Activated T-helper 1 cell treated with anti-CD3 and anti-CD28 coated beads, Interleukin-12 subunit alpha, Interleukin-12 subunit beta, Interleukin-2, Interleukin-4 antibody, amounts not matched to agents 30 ng/mL and 10 ng/mL and 1 ng/mL, durations not matched to agents 14 hours and 24 hours and 36 hours (primary cell): ENCODE results near the gene TNFAIP8L3. TPM values are rescaled to one million over a fixed set of nuclear protein-coding genes. Genes with fewer than 3 reads are reported as not detected.
"Not testable (repeated sequence)": the region's sequence is repeated elsewhere in the genome, so short reads cannot be mapped to it uniquely, and the experiment has no call there.

Experiments used
- DNase-seq: peaks from one replicate; pipeline ENCODE4 v3.0.0; 2021; ENCODE audit warnings: low spot score
- H3K27ac Mint-ChIP-seq: one replicate; pipeline ENCODE4 v1.8.0; 2021; ENCODE audit warnings: mild to moderate bottlenecking, mixed read lengths
- H3K27me3 Mint-ChIP-seq: one replicate; pipeline ENCODE4 v1.8.0; 2022; ENCODE audit warnings: mild to moderate bottlenecking, moderate library complexity, mixed read lengths; ENCODE audit not compliant: insufficient read depth
- H3K36me3 Mint-ChIP-seq: one replicate; pipeline ENCODE4 v1.8.0; 2021; ENCODE audit warnings: low read depth, mixed read lengths
- H3K4me1 Mint-ChIP-seq: one replicate; pipeline ENCODE4 v1.8.0; 2021; ENCODE audit warnings: low read depth, mixed read lengths
- H3K4me3 Mint-ChIP-seq: one replicate; pipeline ENCODE4 v1.8.0; 2021; ENCODE audit warnings: mild to moderate bottlenecking, moderate library complexity, mixed read lengths
- H3K9me3 Mint-ChIP-seq: one replicate; pipeline ENCODE4 v1.8.0; 2021; ENCODE audit warnings: mixed read lengths
- intact Hi-C: fragments of 100-400 bp; cut with micrococcal nuclease; formaldehyde crosslinking; loops from one replicate; pipeline ENCODE4 v1.15.1; 2024
- total RNA-seq: library from RNA; stranded (reverse); gene quantifications from 2 replicates; pipeline ENCODE4 v1.2.3, GENCODE V29; 2022

Gene TNFAIP8L3
- 0.20 and 0.49 TPM in 2 replicates for total RNA-seq

DNA sequence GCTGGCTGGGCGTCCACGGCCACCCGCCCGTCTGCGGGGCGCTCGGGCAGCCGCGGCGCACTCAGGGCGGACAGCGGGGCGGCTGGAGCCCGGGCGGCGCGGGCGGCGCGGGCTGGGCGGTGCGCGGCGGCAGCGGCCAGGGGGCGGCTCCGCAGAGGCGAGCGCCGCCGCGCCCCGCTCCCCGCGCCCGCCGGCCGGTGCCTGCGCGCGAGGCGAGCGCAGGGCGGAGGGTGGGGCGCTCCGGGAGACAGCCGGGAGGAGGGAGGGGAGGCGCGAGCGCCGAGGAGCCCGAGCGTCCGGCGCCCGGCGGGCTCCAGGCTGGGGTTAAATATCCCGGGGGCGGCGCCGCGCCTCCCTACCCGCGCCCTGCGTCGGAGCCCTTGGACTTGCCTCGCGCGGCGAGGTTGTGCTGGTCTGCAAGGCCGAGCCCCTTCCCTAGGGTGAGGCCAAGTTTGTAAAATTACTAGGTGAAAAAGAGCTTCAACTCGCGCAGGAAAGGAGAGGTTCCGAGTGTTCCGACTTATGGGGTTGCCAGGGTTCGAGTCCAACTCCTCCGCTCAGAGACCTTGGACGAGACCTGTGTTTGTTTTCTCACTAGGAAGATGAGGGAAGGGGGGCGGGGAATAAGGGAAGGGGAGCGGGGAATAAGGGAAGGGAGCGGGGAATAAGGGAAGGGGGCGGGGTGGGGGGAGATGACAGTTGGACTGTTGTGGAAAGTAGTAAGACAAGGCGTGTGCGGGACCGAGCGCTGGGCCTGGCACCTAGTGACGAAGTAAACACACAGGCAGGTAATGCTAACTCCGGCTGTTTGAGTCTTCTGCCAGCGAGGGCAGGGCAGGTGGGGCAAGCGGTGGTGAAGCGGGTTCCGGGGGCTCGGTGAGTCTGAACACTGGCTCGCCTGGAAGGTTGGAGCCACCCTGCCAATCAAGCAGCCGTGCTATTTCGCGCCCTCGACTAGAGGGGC is at the start of gene TNFAIP8L3:
TNFAIP8L3 (minus strand) TSS at position 301 of the 964 bp plus-strand sequence. CDS start 311 bp downstream, outside the sequence.
- Mint-ChIP-seq H3K27me3 (peaks cover 77% of the 10 kb centered on the region), H3K27ac (no peak within 1 kb of the TSS), H3K36me3 (no peaks in the 10 kb centered on the region), H3K4me3 (peak within 1 kb of the TSS; percentile 70), H3K4me1 (peaks cover 12% of the 10 kb centered on the region), H3K9me3 (no peaks in the 10 kb centered on the region)
- DNase-seq: no peak
- intact Hi-C loops: no loop called here

DNA sequence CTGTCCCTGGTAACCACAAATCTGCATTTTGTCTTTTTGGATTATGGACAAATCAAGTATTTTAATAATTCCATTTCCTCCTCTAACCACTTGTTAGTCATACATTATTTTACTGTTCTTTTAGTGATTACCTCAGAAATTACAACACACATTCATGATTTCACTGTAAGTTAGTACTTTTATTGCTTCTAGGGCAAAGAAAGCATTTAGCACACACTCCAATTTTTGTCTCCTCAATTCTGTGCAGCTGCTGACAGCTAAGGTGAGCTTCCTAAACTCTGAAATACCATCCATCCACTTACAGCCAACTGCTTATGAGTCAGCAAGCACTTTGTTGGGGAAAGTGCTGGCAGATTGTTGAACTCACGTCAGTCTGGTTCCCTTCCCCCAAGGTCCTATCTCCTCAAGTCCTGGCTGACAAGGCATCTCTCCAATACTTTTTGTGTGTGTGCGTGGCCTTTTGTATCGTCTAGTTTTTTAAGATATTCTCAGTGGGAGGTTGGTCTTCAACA is 49.4 kb upstream of the TNFAIP8L3 start:
- H3K27me3 Mint-ChIP-seq: peaks cover 2% of the 10 kb centered on the region
- DNase-seq: no peak
- H3K4me1 Mint-ChIP-seq: no peaks in the 10 kb centered on the region
- H3K9me3 Mint-ChIP-seq: no peaks in the 10 kb centered on the region
- H3K4me3 Mint-ChIP-seq: no peak overlapping the region
- intact Hi-C loops: no loop called here
- no peak overlapping the region for H3K27ac Mint-ChIP-seq
- no peaks in the 10 kb centered on the region for H3K36me3 Mint-ChIP-seq

DNA sequence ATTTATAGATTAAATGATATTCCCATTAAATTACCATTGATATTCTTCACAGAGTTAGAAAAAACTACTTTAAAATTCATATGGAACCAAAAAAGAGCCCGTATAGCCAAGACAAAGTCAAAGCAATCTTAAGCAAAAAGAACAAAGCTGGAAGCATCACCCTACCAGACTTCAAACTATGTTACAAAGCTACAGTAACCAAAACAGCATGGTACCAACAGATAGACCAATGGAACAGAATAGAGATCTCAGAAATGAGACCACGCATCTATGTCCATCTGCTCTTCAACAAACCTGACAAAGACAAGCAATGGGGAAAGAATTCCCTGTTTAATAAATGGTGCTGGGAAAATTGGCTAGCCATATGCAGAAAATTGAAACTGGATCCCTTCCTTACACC is 45.6 kb upstream of the TNFAIP8L3 start:
- intact Hi-C loops, H3K9me3 Mint-ChIP-seq, H3K36me3 Mint-ChIP-seq, H3K27ac Mint-ChIP-seq, H3K4me1 Mint-ChIP-seq, H3K27me3 Mint-ChIP-seq, DNase-seq, H3K4me3 Mint-ChIP-seq: not testable (repeated sequence)

DNA sequence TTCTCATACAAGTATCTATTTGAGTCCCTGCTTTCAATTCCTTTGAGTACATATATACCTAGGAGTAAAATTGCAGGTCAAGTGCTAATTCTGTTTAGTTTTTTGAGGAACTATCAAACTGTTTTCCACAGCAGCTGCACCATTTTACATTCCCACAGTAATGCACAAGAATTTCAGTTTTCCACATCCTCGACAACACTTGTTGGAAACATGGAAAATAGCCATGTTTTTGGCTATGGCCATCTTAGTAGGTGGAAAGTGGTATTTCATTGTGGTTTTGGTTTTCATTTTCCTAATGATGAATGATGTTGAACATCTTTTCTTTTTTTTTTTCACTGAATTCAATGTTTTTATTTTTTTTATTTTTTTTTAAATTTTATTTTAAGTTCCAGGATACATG is 44.4 kb upstream of the TNFAIP8L3 start:
- H3K4me1 Mint-ChIP-seq: no peaks in the 10 kb centered on the region
- intact Hi-C loops: no loop called here
- DNase-seq: no peak
- no peaks in the 10 kb centered on the region for H3K9me3 Mint-ChIP-seq
- H3K27me3 Mint-ChIP-seq: no peaks in the 10 kb centered on the region
- no peaks in the 10 kb centered on the region for H3K36me3 Mint-ChIP-seq
- H3K27ac Mint-ChIP-seq: no peak overlapping the region
- no peak overlapping the region for H3K4me3 Mint-ChIP-seq

DNA sequence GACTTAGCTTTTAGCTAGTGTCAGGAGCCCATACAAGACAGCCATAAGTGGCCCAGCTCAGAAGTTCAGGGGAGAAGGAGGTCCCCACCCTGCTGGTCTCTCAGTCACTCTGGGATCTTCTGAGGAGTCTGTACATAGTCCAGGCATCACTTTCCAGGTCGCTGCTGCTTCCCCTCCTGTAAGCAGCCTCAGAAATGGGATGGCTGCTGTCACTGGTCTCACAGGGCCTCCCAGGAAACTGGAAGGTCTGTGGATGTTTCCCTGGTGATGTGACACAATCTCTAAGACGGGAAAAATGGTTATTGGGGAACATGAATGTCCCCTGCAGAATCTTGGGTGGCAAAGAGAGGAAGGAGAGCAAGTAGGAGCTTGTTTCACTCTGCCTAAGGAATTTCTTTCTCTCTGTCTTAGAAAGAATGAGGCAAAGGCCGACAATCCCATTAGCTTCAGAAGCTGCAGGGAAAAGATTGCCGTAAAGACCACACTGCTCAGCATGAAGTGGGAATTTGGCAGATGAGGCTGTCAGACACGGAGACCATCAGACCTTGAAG is 43.2 kb upstream of the TNFAIP8L3 start:
- H3K27me3 Mint-ChIP-seq: no peaks in the 10 kb centered on the region
- H3K27ac Mint-ChIP-seq: no peak overlapping the region
- no peaks in the 10 kb centered on the region for H3K9me3 Mint-ChIP-seq
- intact Hi-C loops: no loop called here
- DNase-seq: no peak
- H3K36me3 Mint-ChIP-seq: no peaks in the 10 kb centered on the region
- H3K4me1 Mint-ChIP-seq: no peaks in the 10 kb centered on the region
- no peak overlapping the region for H3K4me3 Mint-ChIP-seq

DNA sequence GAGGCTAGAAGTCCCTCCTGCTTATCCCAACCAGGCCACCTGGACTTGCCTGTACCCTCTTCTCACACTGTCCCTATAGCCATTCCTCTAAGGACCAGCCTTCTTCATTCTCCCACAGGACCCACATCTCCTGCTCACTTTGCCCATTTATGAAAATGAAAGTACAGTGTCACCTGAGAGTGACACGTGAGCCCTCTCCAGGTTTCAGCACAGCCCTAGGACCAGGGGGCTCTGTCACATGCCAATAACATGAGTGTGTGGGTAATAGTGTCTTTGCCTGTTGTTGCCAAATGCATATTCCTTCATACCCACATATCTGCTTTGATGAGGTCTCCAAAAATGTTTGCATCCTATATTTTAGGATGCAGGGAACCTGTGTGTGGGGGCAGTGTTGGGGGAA is 42.3 kb upstream of the TNFAIP8L3 start:
- H3K27ac Mint-ChIP-seq: no peak overlapping the region
- no peaks in the 10 kb centered on the region for H3K9me3 Mint-ChIP-seq
- DNase-seq: no peak
- H3K4me3 Mint-ChIP-seq: no peak overlapping the region
- peaks cover 3% of the 10 kb centered on the region for H3K27me3 Mint-ChIP-seq
- H3K4me1 Mint-ChIP-seq: no peaks in the 10 kb centered on the region
- H3K36me3 Mint-ChIP-seq: no peaks in the 10 kb centered on the region
- intact Hi-C loops: no loop called here

DNA sequence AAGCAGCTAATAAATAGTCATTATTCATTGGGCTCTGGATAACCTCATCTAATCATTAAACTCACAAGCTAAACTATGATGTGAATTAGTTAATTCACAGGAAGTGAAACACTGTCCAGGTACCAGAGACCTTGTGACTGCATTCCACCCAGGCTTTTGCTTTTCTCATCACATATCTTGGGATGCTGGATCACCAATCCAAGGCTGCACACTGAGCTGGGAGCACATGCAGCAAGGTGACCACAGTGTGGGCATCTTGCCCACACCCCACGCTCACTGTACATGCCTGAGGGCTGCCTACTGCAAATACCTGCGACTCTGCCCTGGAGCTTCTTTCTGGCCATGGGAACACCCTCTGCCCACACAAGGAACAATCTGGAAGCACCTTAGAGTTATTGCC is 40.6 kb upstream of the TNFAIP8L3 start:
- Mint-ChIP-seq H3K27me3 (peaks cover 5% of the 10 kb centered on the region), H3K36me3 (no peaks in the 10 kb centered on the region), H3K4me3 (no peak overlapping the region), H3K27ac (no peak overlapping the region), H3K4me1 (no peaks in the 10 kb centered on the region), H3K9me3 (no peaks in the 10 kb centered on the region)
- no peak for DNase-seq
- intact Hi-C loops: no loop called here

DNA sequence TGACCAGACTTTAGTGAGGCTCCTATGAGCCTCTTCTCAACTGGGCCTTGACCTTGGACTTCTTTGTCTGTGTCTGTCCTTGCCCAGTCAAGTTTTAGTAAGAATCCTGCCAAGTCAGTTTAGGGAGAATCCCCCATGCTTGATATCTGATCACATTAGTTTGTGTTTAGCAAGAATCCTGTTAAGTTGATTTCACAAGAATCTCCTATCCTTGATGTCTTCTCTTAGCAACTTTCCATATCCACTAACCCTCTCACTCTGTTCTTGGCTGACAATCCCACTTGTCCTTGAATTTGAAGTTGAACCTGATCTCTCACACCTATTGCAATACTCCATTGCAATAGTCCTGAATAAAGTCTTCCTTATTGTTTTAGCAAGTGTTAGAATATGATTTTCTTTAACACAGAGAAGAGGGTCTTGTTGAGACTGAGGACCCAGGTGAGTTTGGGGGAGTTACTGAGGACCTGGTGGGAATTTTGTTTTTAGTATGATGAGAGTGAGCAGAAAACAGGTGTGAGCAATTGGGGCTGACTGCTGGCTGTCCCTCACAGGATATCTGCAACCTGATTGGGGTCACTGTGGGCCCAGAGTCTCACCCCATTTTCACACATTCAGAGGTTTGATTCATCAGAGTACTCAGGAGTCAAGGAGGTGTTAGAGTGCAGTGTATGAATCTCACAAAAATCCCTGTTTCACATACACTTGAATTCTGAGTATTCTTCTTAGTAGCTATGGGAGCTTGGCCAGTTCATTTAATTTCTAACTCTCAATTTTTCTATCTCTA is 39.9 kb upstream of the TNFAIP8L3 start:
- no peak for DNase-seq
- Mint-ChIP-seq H3K27ac (no peak overlapping the region), H3K9me3 (no peaks in the 10 kb centered on the region), H3K4me3 (no peak overlapping the region), H3K4me1 (no peaks in the 10 kb centered on the region), H3K36me3 (no peaks in the 10 kb centered on the region), H3K27me3 (peaks cover 7% of the 10 kb centered on the region)
- intact Hi-C loops: no loop called here

DNA sequence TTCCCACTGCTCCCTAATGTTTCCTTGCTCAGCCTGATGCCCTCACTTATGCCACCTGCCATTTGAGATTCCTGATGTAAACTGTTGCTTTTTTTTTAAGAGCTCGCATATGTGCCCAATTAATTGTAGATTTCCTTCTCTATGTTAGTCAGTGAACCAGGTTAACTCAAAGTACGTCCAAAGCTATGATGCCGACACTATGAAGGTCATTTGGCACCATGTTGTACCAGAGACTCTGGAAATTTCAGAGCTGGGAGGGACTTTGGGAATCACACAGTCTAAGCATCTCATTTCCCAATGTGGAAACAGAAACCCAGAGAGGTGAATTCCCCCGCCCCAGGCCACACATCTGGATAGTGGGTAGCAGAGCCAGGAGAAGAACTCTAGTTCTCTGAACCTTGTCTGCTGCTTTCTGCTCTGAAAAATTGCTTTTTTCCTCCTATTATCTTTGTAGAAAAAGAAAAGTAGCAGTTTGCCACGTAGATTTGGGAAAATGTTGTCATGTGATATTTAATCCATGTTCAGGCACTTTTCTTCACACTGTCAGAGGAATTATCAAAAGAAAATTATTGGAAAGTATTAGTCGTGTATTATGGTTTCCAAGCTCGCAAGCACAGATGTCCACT is 38.5 kb upstream of the TNFAIP8L3 start:
- Mint-ChIP-seq H3K36me3 (no peaks in the 10 kb centered on the region), H3K9me3 (no peaks in the 10 kb centered on the region), H3K4me3 (no peak overlapping the region), H3K27ac (no peak overlapping the region), H3K4me1 (no peaks in the 10 kb centered on the region), H3K27me3 (peaks cover 7% of the 10 kb centered on the region)
- DNase-seq: no peak
- intact Hi-C loops: no loop called here

DNA sequence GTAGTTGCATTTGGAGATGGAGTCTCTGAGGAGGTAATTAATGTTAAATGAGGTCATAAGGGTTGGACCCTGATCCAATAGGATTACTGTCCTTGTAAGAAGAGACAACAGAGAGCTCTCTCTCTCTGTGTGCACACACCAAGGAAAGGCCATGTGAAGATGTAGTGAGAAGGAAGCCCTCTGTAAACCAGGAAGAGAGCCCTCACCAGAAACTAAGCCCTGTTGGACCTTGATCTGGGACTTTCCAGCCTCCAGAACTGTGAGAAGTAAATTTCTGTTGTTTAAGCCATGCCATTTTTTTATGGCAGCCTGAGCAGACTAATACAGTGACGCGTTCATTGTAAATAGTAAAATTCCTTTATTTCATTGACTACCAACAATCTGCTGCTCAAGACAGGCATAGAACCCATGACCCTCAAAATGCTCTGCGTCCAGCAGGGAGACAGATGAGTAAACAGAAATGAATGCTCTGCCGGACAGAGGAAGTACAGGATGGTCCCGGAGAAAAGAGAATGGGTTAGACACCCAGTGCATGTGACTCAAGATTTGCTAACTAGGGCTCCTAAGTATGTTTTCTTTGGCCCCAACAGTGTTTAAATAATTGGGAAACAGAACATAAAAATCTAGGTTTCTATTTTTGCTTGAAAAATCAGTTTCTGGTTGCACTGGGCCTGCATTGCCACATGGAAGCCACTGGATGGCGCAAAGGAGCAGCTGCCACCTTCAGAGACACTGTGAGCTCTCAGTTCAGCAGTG is 37.9 kb upstream of the TNFAIP8L3 start:
- no peak for DNase-seq
- H3K36me3 Mint-ChIP-seq: no peaks in the 10 kb centered on the region
- H3K4me3 Mint-ChIP-seq: no peak overlapping the region
- no peaks in the 10 kb centered on the region for H3K9me3 Mint-ChIP-seq
- no peaks in the 10 kb centered on the region for H3K4me1 Mint-ChIP-seq
- intact Hi-C loops: no loop called here
- peaks cover 7% of the 10 kb centered on the region for H3K27me3 Mint-ChIP-seq
- H3K27ac Mint-ChIP-seq: no peak overlapping the region

GRCh38 chr15:51131596-51132290 is 37.0 kb upstream of the TNFAIP8L3 start:
- peaks cover 7% of the 10 kb centered on the region for H3K27me3 Mint-ChIP-seq
- peaks cover 2% of the 10 kb centered on the region for H3K4me1 Mint-ChIP-seq
- no peak overlapping the region for H3K4me3 Mint-ChIP-seq
- H3K36me3 Mint-ChIP-seq: no peaks in the 10 kb centered on the region
- H3K9me3 Mint-ChIP-seq: no peaks in the 10 kb centered on the region
- DNase-seq: no peak
- intact Hi-C loops: no loop called here
- no peak overlapping the region for H3K27ac Mint-ChIP-seq
